ENCODE measurements around the gene KLRC3.
"Not testable (repeated sequence)": the region's sequence is repeated elsewhere in the genome, so short reads cannot be mapped to it uniquely, and the experiment has no call there.

KLRC3 gene

GRCh38 chr12:10400829-10401228 is 19.6 kb downstream of the KLRC3 start:
- DNase-seq (ENCODE audit: low read depth, low spot score), result no peak

- no peak for DNase-seq (ENCODE audit: low read depth, low spot score)
Measured at GRCh38 chr12:10398168-10398567, 22.2 kb downstream of the KLRC3 start.

- DNase-seq (ENCODE audit: low read depth, low spot score), result no peak
Measured at GRCh38 chr12:10397296-10397695, 23.1 kb downstream of the KLRC3 start.

- not testable (repeated sequence) for DNase-seq (ENCODE audit: low read depth, low spot score)
Measured at GRCh38 chr12:10396176-10396575, 24.2 kb downstream of the KLRC3 start.

GRCh38 chr12:10395390-10395998 is 24.9 kb downstream of the KLRC3 start:
- no peak for DNase-seq (ENCODE audit: low read depth, low spot score)

GRCh38 chr12:10394531-10395152 is 25.8 kb downstream of the KLRC3 start:
- not testable (repeated sequence) for DNase-seq (ENCODE audit: low read depth, low spot score)

- no peak for DNase-seq (ENCODE audit: low read depth, low spot score)
Measured at GRCh38 chr12:10393291-10393690, 27.1 kb downstream of the KLRC3 start.

GRCh38 chr12:10392394-10392930 is 27.9 kb downstream of the KLRC3 start:
- DNase-seq (ENCODE audit: low read depth, low spot score), result no peak

- DNase-seq (ENCODE audit: low read depth, low spot score), result not testable (repeated sequence)
Measured at GRCh38 chr12:10390991-10391390, 29.4 kb downstream of the KLRC3 start.

- DNase-seq (ENCODE audit: low read depth, low spot score), result no peak
Measured at GRCh38 chr12:10389904-10390303, 30.5 kb downstream of the KLRC3 start, which contains the start of gene KLRK1. Gene KLRK1, minus strand, starts transcription at chr12:10390041. Its CDS starts 1,231 bp downstream, at chr12:10388810.

- no peak for DNase-seq (ENCODE audit: low read depth, low spot score)
Measured at GRCh38 chr12:10388624-10389413, 31.6 kb downstream of the KLRC3 start.

GRCh38 chr12:10387498-10387897 is 32.9 kb downstream of the KLRC3 start:
- DNase-seq (ENCODE audit: low read depth, low spot score), result not testable (repeated sequence)

- no peak for DNase-seq (ENCODE audit: low read depth, low spot score)
Measured at GRCh38 chr12:10386857-10387256, 33.5 kb downstream of the KLRC3 start.

GRCh38 chr12:10385166-10385613 is 35.2 kb downstream of the KLRC3 start:
- DNase-seq (ENCODE audit: low read depth, low spot score), result no peak

- DNase-seq (ENCODE audit: low read depth, low spot score), result no peak
Measured at GRCh38 chr12:10384191-10384590, 36.2 kb downstream of the KLRC3 start.

- DNase-seq (ENCODE audit: low read depth, low spot score), result no peak
Measured at GRCh38 chr12:10381928-10382628, 38.3 kb downstream of the KLRC3 start.

- not testable (repeated sequence) for DNase-seq (ENCODE audit: low read depth, low spot score)
Measured at GRCh38 chr12:10378737-10379136, 41.7 kb downstream of the KLRC3 start.

- no peak for DNase-seq (ENCODE audit: low read depth, low spot score)
Measured at GRCh38 chr12:10374624-10375018, 45.8 kb downstream of the KLRC3 start.

- DNase-seq (ENCODE audit: low read depth, low spot score), result no peak
Measured at GRCh38 chr12:10372559-10372958, 47.8 kb downstream of the KLRC3 start.

- not testable (repeated sequence) for DNase-seq (ENCODE audit: low read depth, low spot score)
Measured at GRCh38 chr12:10371893-10372535, 48.4 kb downstream of the KLRC3 start.
